Keratinocyte (primary cell): ENCODE measurements around the gene VKORC1L1. TPM values are rescaled to one million over a fixed set of nuclear protein-coding genes. Genes with fewer than 3 reads are reported as not detected.

Experiments
- DNase-seq: peaks from one replicate; pipeline ENCODE4 v3.0.0-alpha.2; 2011; ENCODE audit warnings: low read depth, missing footprints, low spot score
- FAIRE-seq: peaks from 2 replicates; lab custom pipeline; 2011; peaks lifted over from hg19 to GRCh38; lab: Jason Lieb, UNC
- H2AFZ ChIP-seq: 2 replicates; pipeline ENCODE4 v1.6.0; 2012; ENCODE audit warnings: low read length, control low read depth, inconsistent platforms; ENCODE audit not compliant: control insufficient read depth
- H3K27ac ChIP-seq: 2 replicates; pipeline ENCODE4 v1.5.1; 2011; ENCODE audit warnings: low read length; ENCODE audit not compliant: control insufficient read depth, insufficient read depth
- H3K27me3 ChIP-seq: 3 replicates; pipeline ENCODE4 v1.6.0; 2011; ENCODE audit warnings: low read length; ENCODE audit not compliant: control insufficient read depth, insufficient read depth; ENCODE audit errors: extremely low read depth
- H3K36me3 ChIP-seq, 2 experiments: 2 replicates in 1 of 2; 3 replicates in 1 of 2; pipeline ENCODE4 v1.5.1; 2011; ENCODE audit warnings: low read length in 2 of 2, mild to moderate bottlenecking in 1 of 2; ENCODE audit not compliant: control insufficient read depth in 2 of 2, insufficient read depth in 2 of 2; ENCODE audit errors: extremely low read depth in 1 of 2
- H3K4me1 ChIP-seq: 3 replicates; pipeline ENCODE4 v1.5.1; 2011; ENCODE audit warnings: low read length; ENCODE audit not compliant: control insufficient read depth, insufficient read depth; ENCODE audit errors: extremely low read depth
- H3K4me2 ChIP-seq: 3 replicates; pipeline ENCODE4 v1.6.0; 2011; ENCODE audit warnings: low read depth, low read length; ENCODE audit not compliant: control insufficient read depth, insufficient read depth; ENCODE audit errors: extremely low read depth
- H3K4me3 ChIP-seq, 3 experiments: fragments of 200-600 bp in 1 of 3; sonication (generic) in 1 of 3; 2 replicates in 2 of 3; 3 replicates in 1 of 3; pipeline ENCODE4 v1.5.1; 2011 to 2016; ENCODE audit warnings: low read length in 3 of 3, mild to moderate bottlenecking in 3 of 3, control low read depth in 2 of 3, inconsistent platforms in 1 of 3, low read depth in 1 of 3, mixed read lengths in 1 of 3, mixed run types in 1 of 3, moderate library complexity in 1 of 3; ENCODE audit not compliant: control insufficient read depth in 2 of 3, insufficient read depth in 2 of 3; ENCODE audit errors: extremely low read depth in 1 of 3
- H3K79me2 ChIP-seq: 2 replicates; pipeline ENCODE4 v1.6.0; 2012; ENCODE audit warnings: low read length; ENCODE audit not compliant: control insufficient read depth, insufficient read depth
- H3K9ac ChIP-seq: 3 replicates; pipeline ENCODE4 v1.6.0; 2011; ENCODE audit warnings: low read length; ENCODE audit not compliant: control insufficient read depth, insufficient read depth; ENCODE audit errors: extremely low read depth
- H3K9me1 ChIP-seq: 3 replicates; pipeline ENCODE4 v1.6.0; 2011; ENCODE audit warnings: low read length; ENCODE audit not compliant: control insufficient read depth, insufficient read depth; ENCODE audit errors: extremely low read depth
- H3K9me3 ChIP-seq: 2 replicates; pipeline ENCODE4 v1.5.1; 2012; ENCODE audit warnings: low read depth, low read length; ENCODE audit not compliant: control insufficient read depth
- H4K20me1 ChIP-seq: 3 replicates; pipeline ENCODE4 v1.6.0; 2011; ENCODE audit warnings: low read length; ENCODE audit not compliant: control insufficient read depth, insufficient read depth; ENCODE audit errors: extremely low read depth
- CTCF ChIP-seq, 3 experiments: IDR thresholded peaks in 1 of 3; conservative IDR thresholded peaks in 1 of 3; optimal IDR thresholded peaks in 1 of 3; 2 replicates in 2 of 3; 3 replicates in 1 of 3; pipeline versions ENCODE3 to v1.5.1; 2011; ENCODE audit warnings: low read length in 3 of 3, mild to moderate bottlenecking in 3 of 3, moderate library complexity in 2 of 3, control low read depth in 1 of 3, inconsistent platforms in 1 of 3; ENCODE audit not compliant: insufficient read depth in 2 of 3; ENCODE audit errors: extremely low read depth in 1 of 3
- EZH2 ChIP-seq: IDR thresholded peaks from one replicate; pipeline ENCODE4 v1.6.1; 2012; ENCODE audit warnings: inconsistent platforms, mild to moderate bottlenecking, low read length, moderate library complexity
- dilution Hi-C: fragments of 300-500 bp; cut with MboI; formaldehyde crosslinking; loops from one replicate; pipeline ENCODE4 v1.7.0; 2020; ENCODE audit warnings: low sequenced_read_pairs; ENCODE audit not compliant: extremely low pct_ligation_motif_present
- polyA plus RNA-seq, 5 experiments: library from polyadenylated mRNA; depleted of rRNA in 3 of 5; stranded (reverse) in 3 of 5; stranded (forward) in 1 of 5; unstranded in 1 of 5; fragments of >200 nt; gene quantifications; 1 replicate in 1 of 5; 2 replicates in 3 of 5; 3 replicates in 1 of 5; pipeline versions ENCODE4 v1.2.1 to v1.2.3, GENCODE V29; 2011 to 2012; ENCODE audit warnings: missing spikeins in 2 of 5, low read depth in 1 of 5, low replicate concordance in 1 of 5

The VKORC1L1 gene
- polyA plus RNA-seq, 1 donor (not counting 4 experiments of a cell fraction or from before 2014, with no cell fraction given), result 19.4 TPM

DNA sequence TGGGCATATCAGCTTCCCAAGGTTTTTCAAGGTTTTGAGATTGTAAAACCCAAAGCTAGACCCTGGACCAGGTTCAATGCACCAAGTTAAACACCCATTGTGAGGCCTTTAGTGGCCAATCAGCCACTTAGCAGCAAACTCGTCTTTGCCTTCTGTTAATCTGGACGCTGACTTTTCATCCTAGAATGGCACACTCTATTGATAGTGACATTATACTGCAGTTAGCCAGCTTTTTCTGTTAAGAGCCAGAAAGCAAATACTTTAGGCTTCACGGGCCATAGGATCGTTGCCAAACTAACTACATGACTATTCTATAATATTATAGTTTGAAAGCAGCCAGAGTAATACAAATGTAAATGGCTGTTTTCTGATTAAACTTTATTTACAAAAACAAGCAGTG, 51.3 kb downstream of the VKORC1L1 start:
- Histone ChIP-seq H3K9ac (no peak overlapping the region), H3K79me2 (peaks cover 17% of the 10 kb centered on the region), H4K20me1 (no peaks in the 10 kb centered on the region), H3K36me3 (no peaks in the 10 kb centered on the region), H3K9me3 (no peaks in the 10 kb centered on the region), H3K4me3 (no peak overlapping the region), H2AFZ (no peak overlapping the region), H3K27ac (no peak overlapping the region), H3K27me3 (no peaks in the 10 kb centered on the region), H3K4me2 (no peak overlapping the region), H3K4me1 (no peaks in the 10 kb centered on the region), H3K9me1 (no peaks in the 10 kb centered on the region)
- dilution Hi-C loops, result no loop called here
- FAIRE-seq (no peak), DNase-seq (no peak)
- TF ChIP-seq CTCF (optimal IDR thresholded peaks at IDR 0.05 in 1 of 3, IDR thresholded peaks at IDR 0.05 in 1 of 3, conservative IDR thresholded peaks at IDR 0.05 in 1 of 3; ENCODE audit: extremely low read depth in 1 of 3, insufficient read depth in 2 of 3, low read length in 3 of 3) (no peak), EZH2 (no peak)

GRCh38 chr7:65925040-65925439, 52.2 kb downstream of the VKORC1L1 start:
- DNase-seq, result no peak
- Histone ChIP-seq H2AFZ (no peak overlapping the region), H3K9me3 (no peaks in the 10 kb centered on the region), H3K9me1 (no peaks in the 10 kb centered on the region), H3K79me2 (peaks cover 18% of the 10 kb centered on the region), H4K20me1 (no peaks in the 10 kb centered on the region), H3K27me3 (no peaks in the 10 kb centered on the region), H3K27ac (no peak overlapping the region), H3K4me2 (no peak overlapping the region), H3K9ac (no peak overlapping the region), H3K4me1 (no peaks in the 10 kb centered on the region), H3K4me3 (no peak overlapping the region), H3K36me3 (no peaks in the 10 kb centered on the region)
- FAIRE-seq, result no peak
- TF ChIP-seq CTCF (optimal IDR thresholded peaks at IDR 0.05 in 1 of 3, IDR thresholded peaks at IDR 0.05 in 1 of 3, conservative IDR thresholded peaks at IDR 0.05 in 1 of 3; ENCODE audit: extremely low read depth in 1 of 3, insufficient read depth in 2 of 3, low read length in 3 of 3) (no peak), EZH2 (no peak)
- dilution Hi-C loops, result no loop called here
